ENCODE measurements around the gene OASL.

GRCh38 chr12:121069206-121069605 lies 30.2 kb upstream of the OASL start:
- TF ChIP-seq CTCF (IDR thresholded peaks at IDR 0.05) (no peak), EP300 (IDR thresholded peaks at IDR 0.05) (no peak), POLR2A (IDR thresholded peaks at IDR 0.05) (no peak)
